GM12878 (cell line): Measurements from ENCODE around the gene LKAAEAR1.

ENCODE experiments used
- ATF2 ChIP-seq: IDR thresholded peaks from 2 replicates; pipeline ENCODE4 v1.6.1; 2012; ENCODE audit warnings: low read length, inconsistent platforms
- CHD2 ChIP-seq: IDR thresholded peaks from 2 replicates; pipeline ENCODE4 v1.6.1; 2011; ENCODE audit warnings: low read depth, low read length, improper control_type of control experiment, borderline replicate concordance
- CTCF ChIP-seq, 3 experiments: IDR thresholded peaks in 2 of 3; conservative IDR thresholded peaks in 1 of 3; 2 replicates each; pipeline ENCODE4 v1.5.1; 2011; ENCODE audit warnings: low read depth in 3 of 3, low read length in 3 of 3, mild to moderate bottlenecking in 3 of 3, control low read depth in 2 of 3, moderate library complexity in 2 of 3, inconsistent platforms in 1 of 3, mixed read lengths in 1 of 3; ENCODE audit not compliant: control insufficient read depth in 2 of 3, insufficient read depth in 1 of 3; ENCODE audit errors: extremely low read depth in 1 of 3
- ESRRA ChIP-seq: IDR thresholded peaks from 2 replicates; pipeline ENCODE4 v1.6.1; 2012; ENCODE audit warnings: mild to moderate bottlenecking, low read length, improper control_type of control experiment
- EZH2 ChIP-seq: IDR thresholded peaks from 2 replicates; pipeline ENCODE4 v1.6.1; 2012; ENCODE audit warnings: low read depth, mild to moderate bottlenecking, control low read depth, inconsistent platforms, low read length, borderline replicate concordance; ENCODE audit not compliant: control insufficient read depth
- FOS ChIP-seq: IDR thresholded peaks from 3 replicates; pipeline ENCODE4 v1.6.1; 2011; ENCODE audit warnings: borderline replicate concordance; ENCODE audit not compliant: insufficient read length; ENCODE audit errors: extremely low read depth
- MTA3 ChIP-seq: IDR thresholded peaks from 2 replicates; pipeline ENCODE4 v1.6.1; 2012; ENCODE audit warnings: low read length, inconsistent platforms, borderline replicate concordance
- NR2C1 ChIP-seq: fragments of 450-650 bp; IDR thresholded peaks from 2 replicates; pipeline ENCODE4 v1.6.1; 2017; ENCODE audit warnings: antibody characterized with exemption, mild to moderate bottlenecking, moderate library complexity
- RAD21 ChIP-seq: IDR thresholded peaks from 2 replicates; pipeline ENCODE4 v1.6.1; 2011; ENCODE audit warnings: mild to moderate bottlenecking, low read depth, low read length, moderate library complexity; ENCODE audit not compliant: insufficient read depth
- RFX5 ChIP-seq: IDR thresholded peaks from 2 replicates; pipeline ENCODE4 v1.6.1; 2011; ENCODE audit warnings: low read depth, low read length, improper control_type of control experiment
- SIX5 ChIP-seq: IDR thresholded peaks from 2 replicates; pipeline ENCODE4 v1.6.1; 2011; ENCODE audit warnings: mild to moderate bottlenecking, low read depth, low read length, moderate library complexity; ENCODE audit not compliant: severe bottlenecking
- SP1 ChIP-seq: IDR thresholded peaks from one replicate; pipeline ENCODE4 v1.6.1; 2011; ENCODE audit warnings: low read depth, low read length
- USF2 ChIP-seq: IDR thresholded peaks from 2 replicates; pipeline ENCODE4 v1.6.1; 2011; ENCODE audit warnings: low read depth, low read length, improper control_type of control experiment, borderline replicate concordance

- TF ChIP-seq SIX5 (no peak), FOS (no peak), ATF2 (no peak), ESRRA (no peak), RFX5 (no peak), RAD21 (no peak), EZH2 (no peak), CTCF (IDR thresholded peaks at IDR 0.05 in 2 of 3, conservative IDR thresholded peaks at IDR 0.05 in 1 of 3; ENCODE audit: control insufficient read depth in 2 of 3, extremely low read depth in 1 of 3, insufficient read depth in 1 of 3, low read depth in 3 of 3, low read length in 3 of 3) (no peak), MTA3 (no peak), NR2C1 (no peak), CHD2 (no peak), USF2 (no peak), SP1 (no peak)
These were observed 4.0 kb downstream of the LKAAEAR1 start, which contains the start of gene OPRL1 for GRCh38 chr20:64080013-64080812.
